Panc1 (cell line): ENCODE results near the gene KCNMA1. TPM values are rescaled to one million over a fixed set of nuclear protein-coding genes. Genes with fewer than 3 reads are reported as not detected.

Experiments
- ATAC-seq: fragments of 200-7000 bp; cut with Tn5 transposase; 2 replicates; pipeline ENCODE4 v1.9.1; 2020; ENCODE audit warnings: mild to moderate bottlenecking, moderate library complexity
- BruUV-seq: library from RNA; stranded (reverse); fragments of 400-500 nt; replicated peaks from 2 replicates; lab custom pipeline; 2021; lab: Mats Ljungman, UMichigan
- CTCF ChIA-PET: fragments of 300-600 bp; sonication (Branson Sonifier 250); formaldehyde crosslinking; loops from one replicate; lab custom pipeline; 2022; ENCODE audit warnings: antibody characterized with exemption; lab: Charles Lee
- POLR2A ChIA-PET: fragments of 300-600 bp; sonication (Branson Sonifier 250); formaldehyde crosslinking; loops from one replicate; lab custom pipeline; 2022; ENCODE audit warnings: antibody characterized with exemption; lab: Charles Lee
- DNase-seq: peaks from one replicate; pipeline ENCODE4 v3.0.0-alpha.2; 2010; ENCODE audit warnings: low read depth, low spot score
- H3K27ac ChIP-seq: 2 replicates; pipeline ENCODE4 v1.5.1; 2011; ENCODE audit warnings: mild to moderate bottlenecking, low read length, inconsistent platforms
- H3K27me3 ChIP-seq: fragments of 200-500 bp; sonication (Bioruptor generic); 2 replicates; pipeline ENCODE4 v1.6.0; 2014; ENCODE audit warnings: low read length, inconsistent platforms; ENCODE audit not compliant: control insufficient read depth, insufficient read depth
- H3K36me3 ChIP-seq: fragments of 200-500 bp; sonication (Bioruptor generic); 2 replicates; pipeline ENCODE4 v1.5.1; 2014; ENCODE audit warnings: inconsistent platforms, mild to moderate bottlenecking, low read length, moderate library complexity; ENCODE audit not compliant: control insufficient read depth, insufficient read depth
- H3K4me1 ChIP-seq: 2 replicates; pipeline ENCODE4 v1.5.1; 2011; ENCODE audit warnings: inconsistent platforms, mild to moderate bottlenecking, low read length, moderate library complexity; ENCODE audit not compliant: control insufficient read depth, insufficient read depth
- H3K4me3 ChIP-seq, 2 experiments: 2 replicates each; pipeline ENCODE4 v1.5.1; 2011 to 2012; ENCODE audit warnings: low read depth in 2 of 2, low read length in 2 of 2, mild to moderate bottlenecking in 2 of 2, inconsistent platforms in 1 of 2, moderate library complexity in 1 of 2
- H3K9me3 ChIP-seq: fragments of 200-500 bp; sonication (Bioruptor generic); 2 replicates; pipeline ENCODE4 v1.5.1; 2014; ENCODE audit warnings: low read depth, mild to moderate bottlenecking, inconsistent platforms, low read length, moderate library complexity; ENCODE audit not compliant: control insufficient read depth, insufficient read depth
- CTCF ChIP-seq: fragments of 450-650 bp; IDR thresholded peaks from 2 replicates; pipeline ENCODE4 v1.5.1; 2017; ENCODE audit warnings: mild to moderate bottlenecking
- POLR2AphosphoS5 ChIP-seq: IDR thresholded peaks from 2 replicates; pipeline ENCODE4 v1.6.1; 2012; ENCODE audit warnings: mild to moderate bottlenecking, low read depth, low read length, moderate library complexity
- REST ChIP-seq, 2 experiments: IDR thresholded peaks; 2 replicates each; pipeline ENCODE4 v1.6.1; 2011 to 2012; ENCODE audit warnings: low read depth in 2 of 2, control low read depth in 1 of 2, low read length in 1 of 2, mild to moderate bottlenecking in 1 of 2, moderate library complexity in 1 of 2; ENCODE audit not compliant: insufficient read depth in 1 of 2
- SIN3A ChIP-seq: IDR thresholded peaks from 2 replicates; pipeline ENCODE4 v1.6.1; 2012; ENCODE audit warnings: low read depth, mild to moderate bottlenecking, low read length, moderate library complexity, borderline replicate concordance; ENCODE audit not compliant: insufficient read depth
- TCF7L2 ChIP-seq: IDR thresholded peaks from 2 replicates; pipeline ENCODE4 v1.6.1; 2011; ENCODE audit warnings: mild to moderate bottlenecking, low read depth, low read length, inconsistent platforms
- in situ Hi-C: cut with HindIII; loops from 2 replicates; pipeline ENCODE4 v1.10.0; 2016; ENCODE audit warnings: low sequenced_read_pairs, low pct_unique_long_range_greater_than_20kb
- intact Hi-C: fragments of 100-400 bp; cut with micrococcal nuclease; formaldehyde crosslinking; loops from one replicate; pipeline ENCODE4 v1.10.0; 2022; ENCODE audit not compliant: unreplicated experiment
- total RNA-seq: library from RNA; stranded (reverse); gene quantifications from one replicate; pipeline ENCODE4 v1.2.1, GENCODE V29; 2021; ENCODE audit not compliant: unreplicated experiment

KCNMA1 gene
- total RNA-seq, 1 experiment from 2014 or later: 91.9 TPM

- Histone ChIP-seq H3K4me1 (no peaks in the 10 kb centered on the region), H3K36me3 (peaks cover 3% of the 10 kb centered on the region; the same call in 1 of the 2 replicates), H3K9me3 (no peaks in the 10 kb centered on the region), H3K27me3 (no peaks in the 10 kb centered on the region), H3K27ac (no peak overlapping the region), H3K4me3 (no peak overlapping the region)
- in situ Hi-C loops: no loop called here
- ChIA-PET POLR2A (no interaction called here), CTCF (no interaction called here)
- no TSS peak for BruUV-seq
- TF ChIP-seq TCF7L2: no peak
- TF ChIP-seq REST (IDR thresholded peaks at IDR 0.05; ENCODE audit: insufficient read depth in 1 of 2, low read depth in 2 of 2, low read length in 1 of 2): no peak
- no peak for TF ChIP-seq SIN3A
- no peak for TF ChIP-seq CTCF
- no peak for ATAC-seq
- DNase-seq: no peak
- intact Hi-C loops: no loop called here
Measured at GRCh38 chr10:76944640-76945039, 693.0 kb downstream of the KCNMA1 start.

GRCh38 chr10:76942628-76943416, 694.8 kb downstream of the KCNMA1 start:
- no peaks in the 10 kb centered on the region for H3K36me3 ChIP-seq
- no TSS peak for BruUV-seq
- intact Hi-C loops: no loop called here

More at GRCh38 chr10:76942628-76943416, 694.8 kb downstream of the KCNMA1 start:
- Histone ChIP-seq H3K27ac (no peak overlapping the region), H3K4me1 (no peaks in the 10 kb centered on the region), H3K27me3 (no peaks in the 10 kb centered on the region), H3K4me3 (no peak overlapping the region), H3K9me3 (no peaks in the 10 kb centered on the region)
- ChIA-PET CTCF (no interaction called here), POLR2A (no interaction called here)
- DNase-seq (no peak), ATAC-seq (no peak)
- in situ Hi-C loops: no loop called here
- no peak for TF ChIP-seq CTCF
- TF ChIP-seq REST (IDR thresholded peaks at IDR 0.05; ENCODE audit: insufficient read depth in 1 of 2, low read depth in 2 of 2, low read length in 1 of 2): no peak
- TF ChIP-seq SIN3A: no peak
- no peak for TF ChIP-seq POLR2AphosphoS5
- no peak for TF ChIP-seq TCF7L2
